ENCODE data around the gene CHCHD1.

CHCHD1 gene

DNA sequence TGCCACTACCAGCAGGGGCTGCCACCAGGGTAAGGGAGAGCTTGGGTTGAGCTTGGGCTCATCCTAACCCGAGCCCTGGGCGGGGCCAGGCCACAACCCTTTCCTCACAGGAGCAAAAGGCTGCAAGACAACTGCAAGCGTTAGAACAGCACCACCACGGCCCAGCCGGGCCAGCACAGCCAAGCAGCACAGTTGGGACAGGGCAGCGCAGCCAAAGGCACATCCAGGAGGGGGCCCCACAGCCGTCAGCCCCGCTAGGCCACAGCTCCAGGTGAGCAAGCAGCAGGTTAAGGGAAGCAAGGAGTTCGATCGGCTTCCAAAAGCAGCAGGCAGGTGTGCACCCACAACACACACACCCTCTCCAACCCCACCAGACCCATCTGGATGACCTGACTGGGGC lies 36.6 kb downstream of the CHCHD1 start:
- no peak for DNase-seq (ENCODE audit: low read depth)
- no peak overlapping the region for H3K4me3 ChIP-seq (ENCODE audit: low read depth, low read length)
- TF ChIP-seq, protein P1, sequence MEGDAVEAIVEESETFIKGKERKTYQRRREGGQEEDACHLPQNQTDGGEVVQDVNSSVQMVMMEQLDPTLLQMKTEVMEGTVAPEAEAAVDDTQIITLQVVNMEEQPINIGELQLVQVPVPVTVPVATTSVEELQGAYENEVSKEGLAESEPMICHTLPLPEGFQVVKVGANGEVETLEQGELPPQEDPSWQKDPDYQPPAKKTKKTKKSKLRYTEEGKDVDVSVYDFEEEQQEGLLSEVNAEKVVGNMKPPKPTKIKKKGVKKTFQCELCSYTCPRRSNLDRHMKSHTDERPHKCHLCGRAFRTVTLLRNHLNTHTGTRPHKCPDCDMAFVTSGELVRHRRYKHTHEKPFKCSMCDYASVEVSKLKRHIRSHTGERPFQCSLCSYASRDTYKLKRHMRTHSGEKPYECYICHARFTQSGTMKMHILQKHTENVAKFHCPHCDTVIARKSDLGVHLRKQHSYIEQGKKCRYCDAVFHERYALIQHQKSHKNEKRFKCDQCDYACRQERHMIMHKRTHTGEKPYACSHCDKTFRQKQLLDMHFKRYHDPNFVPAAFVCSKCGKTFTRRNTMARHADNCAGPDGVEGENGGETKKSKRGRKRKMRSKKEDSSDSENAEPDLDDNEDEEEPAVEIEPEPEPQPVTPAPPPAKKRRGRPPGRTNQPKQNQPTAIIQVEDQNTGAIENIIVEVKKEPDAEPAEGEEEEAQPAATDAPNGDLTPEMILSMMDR (IDR thresholded peaks at IDR 0.05; ENCODE audit: insufficient read depth, low read depth, low read length, missing control alignments): no peak

DNA sequence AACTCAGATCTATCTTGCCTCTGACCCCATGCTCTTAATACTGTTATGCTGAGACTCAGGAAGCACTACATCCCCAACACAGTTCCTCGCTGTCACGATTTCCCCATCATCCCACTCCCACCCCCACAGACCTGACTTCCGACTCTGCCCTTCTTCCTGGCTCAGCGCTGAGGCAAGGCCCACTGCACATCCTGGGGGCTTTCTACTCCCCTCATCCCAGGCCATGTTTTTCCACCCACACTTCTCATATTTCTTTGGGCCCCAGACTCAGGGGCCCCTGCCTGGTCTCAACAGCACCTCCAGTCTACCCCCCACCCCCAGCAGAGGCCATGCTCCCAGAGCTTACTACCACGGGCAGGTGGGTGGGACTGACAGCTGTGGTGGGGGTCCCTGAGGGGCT lies 37.2 kb downstream of the CHCHD1 start:
- no peak for DNase-seq (ENCODE audit: low read depth)
- TF ChIP-seq, protein P1 (IDR thresholded peaks at IDR 0.05; ENCODE audit: insufficient read depth, low read depth, low read length, missing control alignments): no peak
- no peak overlapping the region for H3K4me3 ChIP-seq (ENCODE audit: low read depth, low read length)

DNA sequence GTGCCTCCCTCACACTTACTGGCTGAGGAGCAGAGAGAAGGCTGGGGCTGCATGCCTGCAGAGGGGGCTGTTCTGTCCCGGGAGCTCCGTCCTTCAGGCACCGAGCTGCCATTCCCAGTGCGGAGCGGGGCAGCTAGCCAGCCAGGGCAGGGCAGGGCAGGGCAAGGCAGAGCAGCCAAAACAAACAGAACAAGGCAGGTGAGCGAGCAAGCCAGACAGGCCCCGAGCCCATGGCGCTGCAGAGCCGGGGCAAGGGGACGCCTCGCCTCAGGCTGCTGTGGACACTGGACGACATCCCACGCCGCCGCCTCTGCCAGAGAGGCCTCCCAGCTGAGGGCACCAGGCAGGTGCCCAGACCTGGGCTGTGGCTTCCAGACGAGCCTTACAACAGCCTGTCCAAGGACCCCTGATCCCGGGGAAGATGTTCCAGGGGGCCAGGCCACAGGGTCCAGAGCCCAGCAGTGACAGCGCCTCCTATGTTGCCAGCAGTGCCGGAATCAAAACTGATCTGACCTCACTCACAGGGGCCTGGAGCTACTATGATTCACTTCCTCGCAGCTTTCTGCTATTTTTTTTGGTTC lies 37.8 kb downstream of the CHCHD1 start:
- TF ChIP-seq, protein P1 (IDR thresholded peaks at IDR 0.05; ENCODE audit: insufficient read depth, low read depth, low read length, missing control alignments): no peak
- no peak for DNase-seq (ENCODE audit: low read depth)

DNA sequence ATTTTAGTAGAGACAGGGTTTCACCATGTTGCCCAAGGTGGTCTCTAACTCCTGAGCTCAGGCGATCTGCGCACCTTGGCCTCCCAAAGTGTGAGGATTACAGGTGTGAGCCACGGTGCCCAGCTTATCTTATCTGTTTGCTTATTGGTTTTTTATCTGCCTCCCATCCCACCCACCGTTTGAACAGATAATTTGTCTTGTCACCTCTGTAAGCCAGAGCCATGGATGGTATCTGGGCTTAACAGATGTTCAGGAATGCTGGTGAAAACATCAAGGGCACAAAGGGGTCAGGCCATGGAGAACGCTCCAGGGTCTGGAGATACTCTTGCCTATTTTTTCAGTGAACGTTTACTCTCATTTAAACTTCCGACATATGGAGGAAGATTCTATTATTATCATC lies 41.5 kb downstream of the CHCHD1 start:
- no peak overlapping the region for H3K4me3 ChIP-seq (ENCODE audit: low read depth, low read length)
- no peak for DNase-seq (ENCODE audit: low read depth)
- TF ChIP-seq, protein P1 (IDR thresholded peaks at IDR 0.05; ENCODE audit: insufficient read depth, low read depth, low read length, missing control alignments): no peak

More for the DNA sequence above, 37.8 kb downstream of the CHCHD1 start:
- H3K4me3 ChIP-seq (ENCODE audit: low read depth, low read length): no peak overlapping the region

DNA sequence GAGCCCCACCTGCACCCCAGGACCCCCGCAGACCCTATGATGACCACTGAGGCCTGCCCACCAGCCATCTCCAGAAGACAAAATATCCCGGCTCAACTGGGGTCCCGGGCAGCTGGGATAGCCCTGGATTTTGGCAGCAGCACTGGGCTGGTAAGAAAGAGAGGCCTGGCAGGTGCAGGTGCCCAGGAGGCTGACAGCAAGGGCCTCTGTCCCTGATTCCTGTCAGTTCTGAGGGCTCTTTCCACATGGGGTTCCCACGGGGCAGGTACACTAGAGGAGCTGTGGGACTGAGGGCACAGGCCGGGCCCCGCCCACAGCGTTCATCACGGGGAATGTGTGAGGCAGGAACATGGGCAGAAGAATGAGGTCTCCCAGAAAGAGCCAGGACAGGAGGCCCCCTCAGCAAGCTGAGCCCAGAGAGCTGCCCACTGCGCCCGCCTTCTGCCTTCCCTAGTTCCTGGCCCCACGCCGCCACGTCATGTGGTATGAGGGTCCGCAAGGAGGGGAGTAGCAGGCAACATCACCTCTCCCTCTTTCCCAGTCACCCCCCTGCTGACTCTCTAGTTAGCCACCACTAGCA lies 42.4 kb downstream of the CHCHD1 start:
- no peak for DNase-seq (ENCODE audit: low read depth)

DNA sequence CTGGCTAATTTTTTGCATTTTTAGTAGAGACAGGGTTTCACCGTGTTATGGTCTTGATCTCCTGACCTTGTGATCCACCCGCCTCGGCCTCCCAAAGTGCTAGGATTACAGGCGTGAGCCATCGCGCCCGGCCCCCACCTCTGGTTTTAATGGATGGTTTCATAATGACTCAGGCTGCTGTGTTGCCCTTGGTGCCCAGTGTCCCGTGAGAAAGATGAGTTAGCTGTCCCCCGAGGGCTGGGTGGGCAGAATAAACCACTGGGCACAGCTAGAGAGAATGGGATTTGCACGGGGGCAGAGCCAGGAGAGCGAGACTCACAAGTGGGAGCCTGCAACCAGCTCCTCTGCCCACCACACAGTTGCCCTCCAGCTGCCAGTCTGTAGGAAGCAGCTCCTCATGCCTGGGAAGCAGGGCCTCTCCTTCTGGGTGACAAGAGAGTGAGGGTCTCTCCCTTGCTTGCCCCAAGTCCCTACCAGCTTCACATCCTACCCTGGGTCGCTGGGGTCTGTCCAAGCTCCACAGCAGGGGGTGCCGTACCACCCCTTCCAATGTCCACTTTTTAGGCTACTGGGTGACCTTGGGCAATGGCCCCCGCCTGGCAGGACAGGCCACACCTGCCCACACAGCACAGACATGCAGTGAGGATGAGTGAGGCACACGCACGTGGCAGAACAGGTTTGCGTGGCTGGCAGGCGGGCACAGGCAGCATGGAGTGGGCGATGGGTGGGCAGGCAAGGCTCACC lies 45.7 kb downstream of the CHCHD1 start:
- H3K4me3 ChIP-seq (ENCODE audit: low read depth, low read length): no peak overlapping the region
- DNase-seq (ENCODE audit: low read depth): no peak
- TF ChIP-seq, protein P1 (IDR thresholded peaks at IDR 0.05; ENCODE audit: insufficient read depth, low read depth, low read length, missing control alignments): no peak

More for the DNA sequence above, 42.4 kb downstream of the CHCHD1 start:
- TF ChIP-seq, protein P1 (IDR thresholded peaks at IDR 0.05; ENCODE audit: insufficient read depth, low read depth, low read length, missing control alignments): no peak
- no peak overlapping the region for H3K4me3 ChIP-seq (ENCODE audit: low read depth, low read length)

Measured in GM12865 (cell line).